RPMI8226 (cell line): Measurements from ENCODE around the gene INTS14.
"Not testable (repeated sequence)": the region's sequence is repeated elsewhere in the genome, so short reads cannot be mapped to it uniquely, and the experiment has no call there.

Source experiments
- DNase-seq: peaks from one replicate; pipeline ENCODE4 v3.0.0-alpha.2; 2015

Gene INTS14

DNA sequence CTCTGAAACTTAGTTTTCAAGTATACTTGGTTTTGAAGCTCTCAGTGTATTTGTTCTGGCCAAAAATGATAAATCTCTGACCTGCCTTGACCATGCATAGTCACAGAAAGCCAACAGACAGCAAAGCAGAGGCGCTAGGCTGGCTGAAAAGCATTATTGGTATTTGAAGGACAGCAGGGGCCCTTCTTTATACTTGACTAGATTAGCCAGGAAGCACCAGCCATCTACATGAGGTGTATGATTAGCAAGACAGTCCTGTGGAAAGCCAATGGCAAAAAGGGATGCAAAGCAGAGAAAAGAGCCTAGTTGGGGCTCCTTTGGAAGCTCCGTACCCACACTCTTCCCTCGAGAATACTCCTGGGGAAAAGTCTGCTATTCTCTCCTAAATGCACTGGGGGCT is 18.6 kb upstream of the INTS14 start:
- DNase-seq, result no peak

DNA sequence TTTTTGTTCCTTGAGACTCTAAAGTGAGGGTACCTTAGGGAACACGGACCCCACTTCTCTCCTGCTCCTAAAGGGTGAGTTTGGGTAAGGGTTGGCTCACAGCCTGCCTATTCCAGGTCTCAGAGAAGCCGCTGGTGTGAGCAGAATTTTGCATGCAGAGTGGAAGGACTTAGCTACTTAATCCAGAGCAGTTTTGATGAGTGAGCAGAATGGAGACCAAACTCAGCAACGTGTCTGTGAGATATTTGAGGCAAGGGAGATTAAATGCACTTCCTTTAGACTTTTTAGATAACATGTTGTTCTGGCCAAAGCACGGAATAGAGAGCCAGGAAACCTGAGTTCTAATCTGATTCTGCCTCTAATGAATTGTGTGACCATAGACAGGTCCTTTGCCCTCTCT is 15.9 kb upstream of the INTS14 start:
- DNase-seq, result peak; percentile 74

DNA sequence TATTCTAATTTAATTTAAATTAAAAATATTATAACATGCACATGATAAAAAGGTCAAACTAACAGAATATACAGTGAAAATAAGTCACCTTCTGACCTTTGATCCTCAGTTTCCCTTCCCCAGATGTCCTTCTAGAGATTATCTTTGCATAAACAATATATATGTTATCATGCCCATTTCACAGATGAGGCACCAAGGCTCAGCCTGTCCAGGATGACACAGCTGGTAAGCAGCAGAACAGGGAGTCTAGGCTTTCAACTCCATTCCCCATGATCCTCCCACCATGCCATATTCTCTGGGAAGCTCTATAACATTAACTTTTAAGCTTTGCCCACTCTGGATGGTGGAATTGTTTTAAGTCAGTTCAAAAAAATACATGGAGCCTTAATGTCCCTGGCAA is 12.2 kb upstream of the INTS14 start:
- no peak for DNase-seq

DNA sequence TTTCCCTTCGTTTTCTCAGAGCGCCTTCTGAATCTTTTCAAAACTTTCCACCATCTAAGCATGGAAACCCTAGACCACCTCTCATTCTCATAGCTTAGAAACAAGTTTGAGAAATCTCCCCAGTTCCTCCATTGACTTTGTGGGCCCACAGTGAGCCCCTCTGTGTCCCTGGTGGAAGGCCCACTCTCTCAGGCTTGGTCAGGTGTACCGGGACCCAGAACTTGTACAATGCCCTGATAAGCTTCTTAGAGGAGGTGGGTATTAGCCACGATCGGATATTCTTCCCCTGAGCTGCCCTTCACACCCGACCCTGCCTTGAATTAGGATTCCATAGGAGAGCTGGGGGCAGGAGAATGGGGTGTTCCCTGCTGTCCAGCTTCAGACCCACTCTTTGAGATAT is 10.7 kb upstream of the INTS14 start, which contains the start of gene SLC24A1:
TSS of gene SLC24A1 (plus strand) at position 301 of the 400 bp plus-strand sequence. CDS start 2,143 bp downstream, outside the sequence.
- DNase-seq, result no peak

DNA sequence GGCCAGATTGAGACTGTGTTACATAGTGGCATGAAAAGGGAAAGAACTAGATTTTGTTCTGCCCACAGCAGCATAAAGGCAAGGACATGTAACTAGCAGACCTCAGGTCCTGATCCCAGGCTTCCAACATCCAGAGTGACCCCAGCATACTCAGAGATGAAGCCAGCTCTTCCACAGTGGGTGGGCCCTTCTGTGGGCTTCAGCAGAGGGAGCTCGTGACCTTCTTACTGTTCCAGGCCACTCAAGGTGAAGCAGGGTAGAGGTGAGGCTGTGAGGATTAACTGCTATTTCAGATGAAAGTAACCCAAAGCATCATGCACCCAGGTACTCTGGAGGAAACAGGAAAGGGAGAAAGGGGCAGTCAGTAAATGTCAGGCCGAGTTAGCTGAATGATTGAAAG is 9.9 kb upstream of the INTS14 start:
- no peak for DNase-seq

DNA sequence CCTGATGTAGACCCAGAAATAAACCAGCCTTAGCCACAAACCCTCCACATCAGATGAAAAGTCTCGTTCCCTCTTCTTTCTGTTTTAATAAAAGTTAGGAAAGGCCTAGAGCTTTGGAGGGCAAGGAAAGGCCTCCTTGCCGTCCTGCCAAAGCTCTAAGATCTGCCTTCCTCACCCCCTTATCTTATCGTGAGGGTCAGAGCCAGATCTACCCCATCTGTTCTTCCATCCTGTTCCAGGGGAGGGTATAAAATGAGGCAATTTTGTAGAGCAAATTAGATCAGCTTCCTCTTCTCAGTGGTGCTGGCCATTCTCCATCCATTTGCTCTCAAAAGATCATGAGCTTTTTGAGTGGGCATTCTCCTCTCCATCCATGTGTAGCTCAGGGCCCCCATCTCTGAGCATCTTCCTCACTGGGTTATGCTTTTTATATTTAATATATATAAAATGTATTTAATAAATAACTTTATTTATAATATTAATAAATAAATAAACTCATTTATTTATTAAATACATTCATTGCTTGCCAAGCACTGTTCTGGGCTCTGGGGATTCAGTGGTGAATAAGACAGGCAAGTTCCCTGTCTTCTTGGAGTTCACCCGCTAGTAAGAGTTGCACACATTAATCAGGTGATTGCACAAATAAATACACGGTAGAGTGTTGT is 8.8 kb upstream of the INTS14 start:
- no peak for DNase-seq

DNA sequence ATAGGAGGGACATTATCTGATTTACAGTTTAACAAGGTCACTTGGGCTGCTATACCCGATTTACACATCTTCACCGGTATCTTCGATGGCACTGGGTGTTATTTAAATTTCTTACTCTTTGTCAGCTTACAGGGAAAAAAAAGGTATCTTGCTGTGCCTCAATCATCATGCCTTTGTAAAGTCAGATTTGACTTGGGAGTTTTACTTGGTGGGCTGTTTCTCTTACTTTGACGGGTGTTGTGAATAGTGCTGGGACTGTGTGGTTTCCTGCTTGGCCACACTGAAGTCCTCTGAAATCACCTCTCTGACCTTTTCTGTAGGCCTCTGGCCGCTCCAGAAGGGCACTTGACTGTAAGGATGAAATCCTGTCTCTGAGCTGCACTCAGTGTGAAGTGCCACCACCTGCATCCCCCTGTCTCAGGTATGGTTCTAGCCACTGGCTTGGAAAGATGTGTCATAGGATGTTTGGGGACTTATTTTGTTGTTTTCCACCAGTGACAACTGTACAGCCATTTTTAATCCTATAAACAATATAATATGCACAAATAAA is 7.7 kb upstream of the INTS14 start:
- DNase-seq, result no peak

DNA sequence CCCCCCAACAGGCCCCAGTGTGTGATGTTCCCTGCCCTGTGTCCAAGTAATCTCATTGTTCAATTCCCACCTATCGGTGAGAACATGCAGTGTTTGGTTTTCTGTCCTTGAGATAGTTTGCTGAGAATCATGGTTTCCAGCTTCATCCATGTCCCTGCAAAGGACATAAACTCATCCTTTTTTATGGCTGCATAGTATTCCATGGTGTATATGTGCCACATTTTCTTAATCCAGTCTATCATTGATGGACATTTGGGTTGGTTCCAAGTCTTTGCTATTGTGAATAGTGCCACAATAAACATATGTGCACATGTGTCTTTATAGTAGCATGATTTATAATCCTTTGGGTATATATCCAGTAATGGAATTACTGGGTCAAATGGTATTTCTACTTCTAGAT is 5.0 kb upstream of the INTS14 start:
- DNase-seq, result not testable (repeated sequence)

DNA sequence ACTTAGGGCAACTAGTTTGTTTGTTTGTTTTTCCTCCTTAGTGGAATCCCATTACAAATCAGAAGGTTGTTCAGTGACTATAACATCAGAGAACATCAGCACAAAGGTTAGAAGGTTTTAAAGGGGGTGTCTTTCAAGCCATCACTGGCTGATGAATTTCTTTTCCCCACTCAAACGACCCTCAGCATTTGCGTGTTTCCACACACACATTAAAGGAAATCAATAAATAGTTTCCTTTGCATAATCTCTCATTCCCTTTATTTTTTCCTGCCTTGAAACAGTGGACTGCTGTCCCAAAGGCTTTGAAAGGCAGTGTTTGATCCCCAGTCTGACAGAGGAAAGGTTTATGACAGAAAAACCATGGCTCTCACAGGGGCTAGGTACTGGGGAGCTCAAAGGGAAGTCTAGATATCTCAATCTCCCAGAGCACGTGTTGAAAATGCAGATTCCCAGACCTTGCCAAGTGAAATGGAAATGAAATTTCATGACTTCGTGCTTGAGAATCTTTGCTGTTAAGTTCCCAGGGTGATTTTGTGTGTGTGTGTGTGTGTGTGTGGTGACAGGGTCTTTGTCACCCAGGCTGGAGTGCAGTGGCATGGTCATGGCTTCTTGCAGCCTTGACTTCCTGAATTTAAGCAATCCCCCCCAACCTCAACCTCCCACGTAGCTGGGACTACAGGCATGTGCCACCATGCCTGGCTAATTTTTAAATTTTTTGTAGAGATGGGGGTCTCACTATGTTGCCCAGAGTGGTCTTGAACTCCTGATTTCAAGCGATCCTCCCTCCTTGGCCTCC is 2.2 kb upstream of the INTS14 start:
- no peak for DNase-seq

DNA sequence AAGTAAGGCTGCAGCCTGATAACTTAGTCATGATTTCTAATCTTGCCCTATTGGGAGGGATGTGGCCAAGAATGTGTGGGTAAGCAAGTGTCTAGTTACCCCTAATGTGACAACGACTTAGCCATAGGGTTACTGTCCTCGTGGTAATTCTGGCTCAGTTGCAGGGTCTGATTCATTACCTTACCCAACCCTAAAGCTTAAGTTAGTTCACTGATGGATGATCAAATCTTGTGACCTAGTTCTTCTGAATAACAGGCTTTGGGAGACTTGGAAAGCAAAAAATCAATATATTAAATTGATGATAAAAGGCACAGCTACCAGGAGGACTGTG is 1.6 kb upstream of the INTS14 start:
- no peak for DNase-seq

DNA sequence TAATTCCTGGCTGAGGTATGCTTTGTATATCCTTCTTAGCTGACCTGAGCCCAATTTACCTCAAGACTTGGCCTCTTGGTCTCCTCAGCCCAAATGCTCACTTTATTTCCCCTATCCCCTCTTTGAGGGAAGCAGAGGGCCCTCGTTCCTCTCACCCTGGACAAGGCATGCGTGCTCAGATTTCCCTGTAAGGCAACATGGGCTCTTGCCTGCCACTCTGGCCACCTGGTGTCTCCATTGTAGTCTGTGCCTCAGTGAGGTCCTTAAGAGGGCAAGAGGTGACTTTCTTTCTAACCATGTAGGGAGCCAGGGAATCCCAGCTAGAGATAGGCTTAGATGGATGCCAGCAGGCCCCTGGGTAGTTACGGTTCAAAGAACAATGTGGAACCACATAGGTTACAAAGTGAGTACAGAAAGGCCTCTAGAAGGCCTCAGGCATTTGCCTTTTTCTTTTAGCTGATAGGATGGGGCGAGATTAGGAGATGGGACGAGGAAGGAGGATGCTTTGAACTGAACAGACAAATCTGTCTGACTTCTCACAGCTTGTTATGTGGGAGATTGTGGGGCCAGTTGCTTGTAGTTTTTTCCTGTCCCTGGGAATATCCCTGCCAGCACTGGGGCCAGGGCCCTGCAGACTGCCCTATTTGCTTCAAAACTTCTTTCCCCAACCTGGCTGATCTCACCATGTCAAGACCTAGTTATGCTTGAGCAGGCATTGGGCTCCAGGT is 1.1 kb upstream of the INTS14 start:
- DNase-seq, result no peak

DNA sequence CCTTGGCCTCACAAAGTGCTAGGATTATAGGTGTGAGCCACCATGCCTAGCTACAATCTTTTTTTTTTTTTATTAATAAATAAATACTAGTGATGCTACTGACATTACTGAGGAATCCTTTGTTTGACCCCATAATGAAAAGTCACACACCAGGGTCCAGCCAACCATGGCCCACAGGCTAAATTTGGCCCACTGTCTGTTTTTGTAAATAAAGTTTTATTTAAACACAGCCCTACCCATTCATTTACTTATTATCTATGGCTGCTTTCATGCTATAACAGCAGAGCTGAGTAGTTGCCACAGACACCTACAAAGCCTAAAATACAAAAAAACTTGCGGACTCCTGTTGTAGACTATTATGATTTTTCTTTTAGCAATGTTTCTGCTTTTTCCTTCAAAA is 7.4 kb downstream of the INTS14 start:
- DNase-seq, result no peak

DNA sequence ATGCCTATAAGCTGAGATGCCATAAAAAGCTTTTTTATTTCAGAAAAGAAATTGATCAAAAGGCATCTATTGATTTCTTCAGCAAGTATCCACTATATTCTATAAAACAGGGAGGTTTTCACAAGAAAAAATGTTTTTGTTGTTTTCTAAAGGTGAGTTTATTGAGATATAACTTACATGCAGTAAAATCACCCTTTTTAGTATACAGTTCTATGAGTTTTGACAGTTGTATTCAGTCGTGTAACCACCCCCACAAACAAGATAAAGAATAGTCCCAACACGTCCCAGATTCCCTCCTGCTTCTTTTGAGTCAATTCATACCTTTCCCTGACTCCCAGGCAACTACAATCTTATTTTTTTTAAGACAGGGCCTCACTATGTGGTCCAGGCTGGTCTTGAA is 7.8 kb downstream of the INTS14 start:
- DNase-seq, result no peak

DNA sequence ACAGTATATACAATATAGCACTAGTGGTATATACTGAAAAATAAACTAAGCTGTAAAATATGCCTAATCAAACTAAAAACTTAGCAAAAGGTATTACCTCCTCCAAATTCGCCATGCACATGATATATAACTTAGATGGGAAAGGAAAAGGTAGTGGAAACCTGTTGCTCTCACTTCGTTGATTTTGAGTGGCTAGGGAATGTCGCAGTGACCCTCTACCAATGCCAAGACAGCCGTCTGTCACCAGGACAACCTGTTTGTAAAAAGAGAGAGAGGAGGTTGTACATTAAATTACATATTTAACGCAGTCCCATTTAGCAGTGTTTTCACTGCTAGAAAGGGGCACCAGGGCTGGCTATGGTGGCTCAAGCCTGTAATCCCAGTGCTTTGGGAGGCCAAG is 11.3 kb downstream of the INTS14 start:
- no peak for DNase-seq

DNA sequence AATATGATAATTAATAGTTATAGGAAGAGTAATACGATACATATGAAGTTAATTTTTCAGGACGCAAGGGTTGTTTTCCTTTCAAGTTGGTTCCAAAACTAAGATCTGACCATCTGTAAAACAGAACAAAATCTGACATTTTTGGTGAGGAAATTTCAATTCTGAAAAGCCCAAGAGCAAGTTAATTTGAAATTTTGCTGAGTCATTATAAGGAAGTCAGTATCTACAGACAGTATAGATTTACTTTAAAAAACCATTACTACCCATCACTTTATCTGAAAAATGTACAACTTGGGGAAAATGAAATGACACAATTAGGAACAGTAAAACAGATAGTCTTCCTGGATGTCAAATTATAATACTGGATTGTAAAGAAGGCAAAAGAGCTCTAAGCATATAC is 12.5 kb downstream of the INTS14 start:
- no peak for DNase-seq

DNA sequence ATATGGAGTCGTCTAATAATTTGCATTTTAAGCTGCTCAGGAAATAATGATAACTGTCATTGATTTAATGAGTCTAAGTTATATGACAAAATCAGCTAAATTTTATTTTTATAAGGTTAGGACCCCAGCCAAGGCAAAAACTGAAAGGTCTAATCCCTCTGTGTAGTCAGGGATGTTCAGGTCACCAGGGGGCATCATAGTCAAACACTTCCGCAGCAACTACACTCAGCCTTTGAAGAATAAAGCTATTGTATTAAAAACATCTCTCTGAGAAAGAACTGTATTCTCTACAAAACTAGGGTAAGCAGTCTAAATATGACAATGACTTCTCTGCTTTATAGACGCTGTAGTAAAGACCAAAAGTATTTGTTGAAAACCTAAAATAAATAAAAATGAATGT is 15.0 kb downstream of the INTS14 start:
- DNase-seq, result no peak

DNA sequence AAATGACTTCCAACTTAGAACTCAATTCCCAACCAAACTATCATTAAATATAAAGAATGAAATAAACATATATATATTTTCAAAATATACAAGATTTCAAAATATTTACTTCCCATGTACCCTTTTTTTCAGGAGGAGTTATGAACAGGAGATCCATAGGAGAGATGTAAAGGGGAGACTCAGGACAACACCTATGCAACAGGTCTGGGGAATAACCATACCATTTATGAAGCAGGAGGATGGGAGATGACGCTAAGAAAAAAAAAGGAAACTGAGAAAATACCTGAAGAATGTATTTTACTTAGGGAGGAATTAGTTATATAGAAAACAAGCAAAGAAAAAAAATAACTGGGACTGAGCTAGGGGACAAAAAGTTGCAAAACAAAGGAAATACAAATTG is 23.8 kb downstream of the INTS14 start:
- no peak for DNase-seq

DNA sequence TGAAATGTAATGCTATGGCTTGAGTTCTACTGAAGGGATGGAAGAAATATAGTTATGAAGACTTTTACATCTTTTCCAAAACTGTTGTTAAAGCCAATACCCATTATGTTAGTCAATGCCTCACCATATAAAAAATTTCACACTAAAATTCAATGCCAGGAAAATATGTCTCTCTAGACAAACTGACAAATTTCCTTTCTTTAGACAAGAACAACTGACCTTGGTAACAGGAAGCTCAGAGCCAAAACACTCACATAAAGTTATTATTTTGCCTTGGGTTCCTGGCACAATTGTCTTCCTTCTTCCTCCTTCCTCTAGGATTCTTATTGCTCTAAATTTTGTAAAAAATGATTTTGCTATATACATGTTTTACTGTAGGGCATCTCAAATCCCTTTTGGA is 26.7 kb downstream of the INTS14 start:
- no peak for DNase-seq

DNA sequence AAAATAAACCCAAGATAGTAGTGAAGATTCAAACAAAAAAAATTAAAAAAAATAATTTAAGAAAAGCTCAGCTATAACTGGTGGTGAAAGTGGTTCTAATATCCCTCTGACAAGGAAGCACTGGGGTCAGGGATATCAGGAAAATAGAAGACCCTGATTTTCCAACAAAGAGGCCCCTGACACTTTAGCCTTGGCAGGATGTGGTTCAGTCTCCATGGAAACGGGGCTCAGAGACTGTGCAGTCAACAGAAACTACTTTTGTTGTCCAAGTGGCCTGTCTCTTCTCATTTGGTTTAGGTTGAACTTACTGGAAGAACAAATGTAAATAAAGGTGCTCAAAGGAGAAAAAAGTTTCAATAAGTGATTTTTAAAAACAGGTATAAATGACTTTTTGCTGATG is 27.2 kb downstream of the INTS14 start:
- DNase-seq, result peak; percentile 65

DNA sequence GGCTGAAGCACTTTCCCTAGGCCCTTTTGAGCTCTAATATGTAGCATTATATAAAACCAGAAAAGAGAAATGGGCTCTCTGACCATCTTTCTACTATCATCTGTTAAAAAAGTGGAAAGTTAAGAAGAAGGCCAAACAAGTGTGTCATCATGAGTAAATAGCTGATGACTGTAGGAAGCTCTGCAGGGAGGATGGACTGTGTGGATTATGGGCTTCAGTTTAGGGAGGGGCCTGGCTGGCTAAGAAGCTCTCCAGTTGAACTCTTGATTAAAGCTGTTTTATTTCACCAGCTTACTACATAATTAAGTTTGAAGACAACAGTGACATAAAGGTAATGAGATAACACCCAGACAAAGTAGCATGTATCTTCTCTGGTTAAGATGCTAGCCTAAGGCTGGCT is 30.6 kb downstream of the INTS14 start:
- no peak for DNase-seq

DNA sequence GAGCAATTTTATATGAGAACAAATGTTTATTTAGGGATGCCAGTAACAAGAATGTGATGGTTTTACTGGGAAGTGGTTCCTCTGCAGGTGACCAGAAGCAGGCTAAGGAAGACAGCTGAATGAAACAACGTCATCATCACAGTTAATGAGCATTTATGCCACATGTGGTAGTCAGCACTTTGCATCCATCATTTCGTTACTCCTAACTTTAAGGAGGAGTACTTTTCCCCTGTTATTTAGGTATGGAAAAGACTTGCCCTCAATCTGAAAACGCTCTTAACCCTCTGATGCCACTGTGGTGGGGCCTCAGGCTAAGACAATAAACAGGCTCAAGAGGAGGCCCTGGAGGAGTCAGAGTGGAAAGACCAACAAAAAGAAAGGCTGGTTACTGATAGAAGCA is 31.2 kb downstream of the INTS14 start:
- DNase-seq, result no peak

DNA sequence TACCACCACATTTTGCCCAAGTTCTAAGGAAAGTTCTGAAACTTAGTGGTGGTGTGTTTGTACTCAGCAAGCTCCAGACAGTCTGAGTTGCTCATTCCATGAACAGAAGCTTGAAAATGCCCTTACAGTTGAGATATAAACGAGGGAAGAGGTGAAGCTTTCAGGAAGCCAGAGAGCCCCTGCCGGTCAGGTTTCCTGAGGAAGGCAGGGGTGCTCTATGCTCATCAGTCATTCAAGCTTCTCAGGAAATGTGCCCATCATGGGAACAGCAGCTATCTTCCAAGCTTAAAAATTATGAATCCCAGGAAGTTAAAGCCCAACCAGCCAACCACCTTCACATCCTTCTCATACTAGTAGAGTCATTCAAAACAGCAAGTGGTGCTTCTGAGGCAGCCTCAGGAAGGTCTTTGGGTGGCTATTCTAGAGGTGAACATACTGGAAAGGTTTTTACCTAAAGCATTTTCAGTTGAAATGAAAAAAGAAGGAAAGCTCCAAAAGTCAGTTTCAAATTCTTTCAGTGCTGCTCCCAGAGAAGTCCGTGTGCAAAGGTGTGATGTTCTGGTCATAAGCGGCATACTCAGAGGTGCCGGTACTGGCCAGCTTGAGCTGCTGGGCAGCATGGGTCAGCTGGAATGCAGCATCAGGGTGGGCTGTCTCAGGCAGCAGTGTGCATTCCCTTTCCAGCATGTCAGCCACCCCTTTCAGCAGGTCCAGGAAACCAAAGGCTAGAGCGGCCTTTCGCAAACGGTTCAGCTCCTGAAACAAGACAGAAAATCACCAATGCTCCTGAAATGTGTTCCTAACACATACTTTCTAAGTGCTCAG is 31.8 kb downstream of the INTS14 start:
- DNase-seq, result no peak
